ENCODE results near the gene HMGB1.
"Not testable (repeated sequence)": the region's sequence is repeated elsewhere in the genome, so short reads cannot be mapped to it uniquely, and the experiment has no call there.

The HMGB1 gene

GRCh38 chr13:30446126-30446500, 19.6 kb downstream of the HMGB1 start:
- DNase-seq (ENCODE audit: low read depth), result no peak
- H3K4me3 ChIP-seq (ENCODE audit: control insufficient read depth, low read depth, low read length), result no peak overlapping the region
- TF ChIP-seq CTCF (IDR thresholded peaks at IDR 0.05; ENCODE audit: control insufficient read depth, insufficient read depth, low read depth, low read length, missing control alignments), result no peak

GRCh38 chr13:30443957-30444404, 21.8 kb downstream of the HMGB1 start:
- no peak overlapping the region for H3K4me3 ChIP-seq (ENCODE audit: control insufficient read depth, low read depth, low read length)
- no peak for TF ChIP-seq CTCF (IDR thresholded peaks at IDR 0.05; ENCODE audit: control insufficient read depth, insufficient read depth, low read depth, low read length, missing control alignments)
- DNase-seq (ENCODE audit: low read depth), result no peak

GRCh38 chr13:30443491-30443890, 22.2 kb downstream of the HMGB1 start:
- not testable (repeated sequence) for DNase-seq (ENCODE audit: low read depth); H3K4me3 ChIP-seq (ENCODE audit: control insufficient read depth, low read depth, low read length)

GRCh38 chr13:30442926-30443325, 22.8 kb downstream of the HMGB1 start:
- H3K4me3 ChIP-seq (ENCODE audit: control insufficient read depth, low read depth, low read length), result no peak overlapping the region
- DNase-seq (ENCODE audit: low read depth), result no peak
- TF ChIP-seq CTCF (IDR thresholded peaks at IDR 0.05; ENCODE audit: control insufficient read depth, insufficient read depth, low read depth, low read length, missing control alignments), result no peak

GRCh38 chr13:30440910-30441703, 24.6 kb downstream of the HMGB1 start:
- TF ChIP-seq CTCF (IDR thresholded peaks at IDR 0.05; ENCODE audit: control insufficient read depth, insufficient read depth, low read depth, low read length, missing control alignments), result no peak
- no peak for DNase-seq (ENCODE audit: low read depth)
- no peak overlapping the region for H3K4me3 ChIP-seq (ENCODE audit: control insufficient read depth, low read depth, low read length)

- DNase-seq (ENCODE audit: low read depth), result no peak
- no peak overlapping the region for H3K4me3 ChIP-seq (ENCODE audit: control insufficient read depth, low read depth, low read length)
- TF ChIP-seq CTCF (IDR thresholded peaks at IDR 0.05; ENCODE audit: control insufficient read depth, insufficient read depth, low read depth, low read length, missing control alignments), result no peak
Observed at GRCh38 chr13:30438286-30438685, 27.4 kb downstream of the HMGB1 start.

GRCh38 chr13:30437177-30437576, 28.6 kb downstream of the HMGB1 start:
- no peak overlapping the region for H3K4me3 ChIP-seq (ENCODE audit: control insufficient read depth, low read depth, low read length)
- no peak for TF ChIP-seq CTCF (IDR thresholded peaks at IDR 0.05; ENCODE audit: control insufficient read depth, insufficient read depth, low read depth, low read length, missing control alignments)
- no peak for DNase-seq (ENCODE audit: low read depth)

Data from AG09309 (cell line).